ENCODE data around the gene KRT71. TPM values are rescaled to one million over a fixed set of nuclear protein-coding genes. Genes with fewer than 3 reads are reported as not detected.

Gene KRT71
- total RNA-seq, 1 experiment from 2014 or later: not detected

DNA sequence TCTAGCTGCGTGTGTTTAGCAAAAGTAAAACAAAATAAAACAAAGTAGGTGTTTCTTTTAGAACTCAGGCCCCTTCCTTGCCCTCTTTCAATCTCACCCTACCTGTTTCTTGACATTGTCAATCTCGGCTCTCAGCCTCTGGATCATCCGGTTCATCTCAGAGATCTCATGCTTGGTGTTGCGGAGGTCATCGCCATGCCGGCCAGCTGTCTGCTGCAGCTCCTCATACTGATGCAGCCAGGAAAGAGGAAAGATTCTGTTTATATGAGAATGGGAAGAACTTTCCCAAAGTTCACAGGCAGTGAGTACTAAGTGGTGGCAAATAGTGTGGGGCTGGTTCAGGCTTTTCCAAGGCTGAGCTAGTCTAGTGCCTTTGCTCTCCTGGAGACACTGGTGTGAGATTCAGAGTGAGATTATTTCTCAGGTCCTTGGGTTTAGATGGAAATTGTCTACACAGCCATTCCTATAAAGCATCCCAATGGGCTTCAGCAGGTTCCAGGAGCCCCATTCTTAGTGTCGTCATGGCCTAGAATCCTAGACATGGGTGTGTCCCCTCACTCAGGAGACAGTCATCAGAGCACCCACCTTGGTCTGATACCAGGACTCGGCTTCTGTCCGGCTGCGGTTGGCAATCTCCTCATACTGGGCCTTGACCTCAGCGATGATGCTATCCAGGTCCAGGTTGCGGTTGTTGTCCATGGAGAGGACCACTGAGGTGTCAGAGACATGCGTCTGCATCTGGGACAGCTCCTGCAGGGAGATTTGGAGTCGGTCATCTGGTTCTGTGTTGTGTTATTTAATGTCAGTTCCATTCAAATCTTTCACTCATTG is 35.7 kb downstream of the KRT71 start:
- Histone ChIP-seq H3K4me3 (ENCODE audit: low read depth in 2 of 2, low read length in 2 of 2) (no peak overlapping the region), H3K27me3 (ENCODE audit: control insufficient read depth, insufficient read depth, low read length) (no peaks in the 10 kb centered on the region), H3K27ac (ENCODE audit: low read length) (no peak overlapping the region), H3K36me3 (ENCODE audit: control insufficient read depth, insufficient read depth, low read length) (no peaks in the 10 kb centered on the region), H3K4me1 (ENCODE audit: control insufficient read depth, insufficient read depth, low read length) (peaks cover 8% of the 10 kb centered on the region; the same call in 1 of the 2 replicates), H3K9me3 (ENCODE audit: control insufficient read depth, insufficient read depth, low read depth, low read length) (no peaks in the 10 kb centered on the region)
- TF ChIP-seq, protein P1, sequence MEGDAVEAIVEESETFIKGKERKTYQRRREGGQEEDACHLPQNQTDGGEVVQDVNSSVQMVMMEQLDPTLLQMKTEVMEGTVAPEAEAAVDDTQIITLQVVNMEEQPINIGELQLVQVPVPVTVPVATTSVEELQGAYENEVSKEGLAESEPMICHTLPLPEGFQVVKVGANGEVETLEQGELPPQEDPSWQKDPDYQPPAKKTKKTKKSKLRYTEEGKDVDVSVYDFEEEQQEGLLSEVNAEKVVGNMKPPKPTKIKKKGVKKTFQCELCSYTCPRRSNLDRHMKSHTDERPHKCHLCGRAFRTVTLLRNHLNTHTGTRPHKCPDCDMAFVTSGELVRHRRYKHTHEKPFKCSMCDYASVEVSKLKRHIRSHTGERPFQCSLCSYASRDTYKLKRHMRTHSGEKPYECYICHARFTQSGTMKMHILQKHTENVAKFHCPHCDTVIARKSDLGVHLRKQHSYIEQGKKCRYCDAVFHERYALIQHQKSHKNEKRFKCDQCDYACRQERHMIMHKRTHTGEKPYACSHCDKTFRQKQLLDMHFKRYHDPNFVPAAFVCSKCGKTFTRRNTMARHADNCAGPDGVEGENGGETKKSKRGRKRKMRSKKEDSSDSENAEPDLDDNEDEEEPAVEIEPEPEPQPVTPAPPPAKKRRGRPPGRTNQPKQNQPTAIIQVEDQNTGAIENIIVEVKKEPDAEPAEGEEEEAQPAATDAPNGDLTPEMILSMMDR (IDR thresholded peaks at IDR 0.05): no peak
- no peak for TF ChIP-seq TCF7L2 (IDR thresholded peaks at IDR 0.05; ENCODE audit: low read depth, low read length)
- DNase-seq (ENCODE audit: low read depth, low spot score): no peak
- no peak for ATAC-seq
- intact Hi-C loops (cut with micrococcal nuclease; ENCODE audit: unreplicated experiment): no loop called here
- CTCF ChIA-PET: no interaction called here
- in situ Hi-C loops (cut with HindIII; ENCODE audit: low pct_unique_long_range_greater_than_20kb, low sequenced_read_pairs): no loop called here
- POLR2A ChIA-PET: no interaction called here
- BruUV-seq (replicated peaks): no TSS peak

DNA sequence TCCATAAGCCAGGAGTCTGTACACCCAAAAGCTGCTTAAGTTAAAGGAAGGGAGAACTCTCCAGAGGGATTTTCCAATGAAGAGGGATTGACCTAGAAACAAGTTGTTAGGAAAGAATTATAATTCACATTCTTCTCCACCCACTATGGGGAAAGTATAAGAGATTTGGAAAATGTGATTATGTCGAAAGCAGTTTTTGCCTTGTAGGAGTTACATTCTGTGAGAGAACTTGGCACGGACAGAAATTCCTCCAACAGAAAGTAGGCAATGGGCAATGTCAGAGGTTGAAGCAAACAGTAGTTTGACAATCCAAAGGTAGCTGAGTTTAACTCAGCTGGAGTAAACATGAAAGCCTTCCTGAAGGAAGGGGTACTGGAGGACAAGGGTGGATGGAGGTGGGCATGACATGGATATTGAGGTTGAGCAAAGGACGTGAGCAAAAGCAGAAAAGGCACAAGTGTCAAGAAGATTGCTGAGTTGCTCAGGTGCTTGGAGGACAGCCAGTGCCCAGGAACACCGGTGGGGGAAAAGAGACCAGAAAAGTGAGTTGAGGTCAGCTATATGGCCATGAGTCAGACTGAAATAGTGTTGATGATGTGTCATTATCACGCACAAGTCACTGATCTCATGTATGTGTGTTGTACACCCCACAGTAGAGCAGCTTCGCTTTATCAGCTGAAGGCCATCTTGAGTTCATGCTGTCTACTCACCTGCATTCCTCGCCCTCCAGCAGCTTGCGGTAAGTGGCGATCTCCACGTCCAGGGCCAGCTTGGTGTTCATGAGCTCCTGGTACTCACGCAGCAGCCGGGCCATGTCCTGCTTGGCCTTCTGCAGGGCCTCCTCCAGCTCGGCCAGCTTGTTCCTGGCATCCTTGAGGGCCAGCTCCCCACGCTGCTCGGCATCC is 36.8 kb downstream of the KRT71 start:
- TF ChIP-seq, protein P2, sequence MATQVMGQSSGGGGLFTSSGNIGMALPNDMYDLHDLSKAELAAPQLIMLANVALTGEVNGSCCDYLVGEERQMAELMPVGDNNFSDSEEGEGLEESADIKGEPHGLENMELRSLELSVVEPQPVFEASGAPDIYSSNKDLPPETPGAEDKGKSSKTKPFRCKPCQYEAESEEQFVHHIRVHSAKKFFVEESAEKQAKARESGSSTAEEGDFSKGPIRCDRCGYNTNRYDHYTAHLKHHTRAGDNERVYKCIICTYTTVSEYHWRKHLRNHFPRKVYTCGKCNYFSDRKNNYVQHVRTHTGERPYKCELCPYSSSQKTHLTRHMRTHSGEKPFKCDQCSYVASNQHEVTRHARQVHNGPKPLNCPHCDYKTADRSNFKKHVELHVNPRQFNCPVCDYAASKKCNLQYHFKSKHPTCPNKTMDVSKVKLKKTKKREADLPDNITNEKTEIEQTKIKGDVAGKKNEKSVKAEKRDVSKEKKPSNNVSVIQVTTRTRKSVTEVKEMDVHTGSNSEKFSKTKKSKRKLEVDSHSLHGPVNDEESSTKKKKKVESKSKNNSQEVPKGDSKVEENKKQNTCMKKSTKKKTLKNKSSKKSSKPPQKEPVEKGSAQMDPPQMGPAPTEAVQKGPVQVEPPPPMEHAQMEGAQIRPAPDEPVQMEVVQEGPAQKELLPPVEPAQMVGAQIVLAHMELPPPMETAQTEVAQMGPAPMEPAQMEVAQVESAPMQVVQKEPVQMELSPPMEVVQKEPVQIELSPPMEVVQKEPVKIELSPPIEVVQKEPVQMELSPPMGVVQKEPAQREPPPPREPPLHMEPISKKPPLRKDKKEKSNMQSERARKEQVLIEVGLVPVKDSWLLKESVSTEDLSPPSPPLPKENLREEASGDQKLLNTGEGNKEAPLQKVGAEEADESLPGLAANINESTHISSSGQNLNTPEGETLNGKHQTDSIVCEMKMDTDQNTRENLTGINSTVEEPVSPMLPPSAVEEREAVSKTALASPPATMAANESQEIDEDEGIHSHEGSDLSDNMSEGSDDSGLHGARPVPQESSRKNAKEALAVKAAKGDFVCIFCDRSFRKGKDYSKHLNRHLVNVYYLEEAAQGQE (IDR thresholded peaks at IDR 0.05; ENCODE audit: insufficient read depth in 1 of 2, low read depth in 2 of 2, low read length in 1 of 2): no peak
- TF ChIP-seq, protein P1 (IDR thresholded peaks at IDR 0.05): no peak
- TF ChIP-seq SIN3A (IDR thresholded peaks at IDR 0.05; ENCODE audit: borderline replicate concordance, insufficient read depth, low read depth, low read length): no peak
- TF ChIP-seq POLR2AphosphoS5 (IDR thresholded peaks at IDR 0.05; ENCODE audit: low read depth, low read length): no peak
- TF ChIP-seq TCF7L2 (IDR thresholded peaks at IDR 0.05; ENCODE audit: low read depth, low read length): no peak
- Histone ChIP-seq H3K27ac (ENCODE audit: low read length) (no peak overlapping the region), H3K4me1 (ENCODE audit: control insufficient read depth, insufficient read depth, low read length) (peaks cover 2% of the 10 kb centered on the region; the same call in 1 of the 2 replicates), H3K27me3 (ENCODE audit: control insufficient read depth, insufficient read depth, low read length) (no peaks in the 10 kb centered on the region), H3K9me3 (ENCODE audit: control insufficient read depth, insufficient read depth, low read depth, low read length) (peaks cover 3% of the 10 kb centered on the region; the same call in 1 of the 2 replicates), H3K36me3 (ENCODE audit: control insufficient read depth, insufficient read depth, low read length) (no peaks in the 10 kb centered on the region), H3K4me3 (ENCODE audit: low read depth in 2 of 2, low read length in 2 of 2) (no peak overlapping the region)
- POLR2A ChIA-PET: no interaction called here
- intact Hi-C loops (cut with micrococcal nuclease; ENCODE audit: unreplicated experiment): no loop called here
- in situ Hi-C loops (cut with HindIII; ENCODE audit: low pct_unique_long_range_greater_than_20kb, low sequenced_read_pairs): no loop called here
- no peak for ATAC-seq
- DNase-seq (ENCODE audit: low read depth, low spot score): no peak
- CTCF ChIA-PET: interaction anchor here (0.5 kb wide), 1 partner anchor 356 kb away, joined by 8 read pairs; no protein-coding TSS in a partner anchor
- BruUV-seq (replicated peaks): no TSS peak

All from Panc1 (cell line).